Hypothalamus (tissue), 51 donors: Measurements from ENCODE around the gene TPST1.

Source experiments
- DNase-seq, 51 donors: peaks; one replicate each; lab custom pipeline; 2025; lab: John Stamatoyannopoulos, UW

The TPST1 gene

DNA sequence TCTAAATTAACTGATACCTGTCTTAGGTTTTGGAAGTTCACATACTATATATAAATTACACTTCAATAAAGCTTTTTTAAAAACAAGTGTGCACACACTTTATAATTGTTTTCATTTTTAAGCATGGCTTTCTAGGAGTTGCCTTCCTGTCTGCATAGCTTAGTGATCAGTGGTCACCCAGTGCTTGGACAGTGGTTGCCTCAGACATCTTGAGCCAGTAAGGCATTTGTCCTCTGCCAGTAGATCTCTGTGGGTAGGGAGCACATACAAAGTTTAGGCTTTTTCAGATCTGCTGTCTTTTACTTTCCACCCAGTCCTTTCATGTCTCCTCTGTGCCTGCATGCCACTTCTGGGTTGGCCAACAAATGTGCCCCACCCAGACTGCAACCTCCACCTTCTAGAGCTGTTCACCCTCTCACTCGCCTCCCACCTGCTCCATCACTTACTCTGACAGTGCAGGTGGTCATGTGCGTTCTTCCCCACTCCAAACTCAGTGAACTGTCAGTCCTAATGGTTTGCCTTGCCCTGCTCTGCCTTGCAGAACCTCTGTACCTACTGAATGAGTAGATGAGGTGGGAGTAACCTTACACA is 31.7 kb downstream of the TPST1 start:
- DNase-seq: no peak

DNA sequence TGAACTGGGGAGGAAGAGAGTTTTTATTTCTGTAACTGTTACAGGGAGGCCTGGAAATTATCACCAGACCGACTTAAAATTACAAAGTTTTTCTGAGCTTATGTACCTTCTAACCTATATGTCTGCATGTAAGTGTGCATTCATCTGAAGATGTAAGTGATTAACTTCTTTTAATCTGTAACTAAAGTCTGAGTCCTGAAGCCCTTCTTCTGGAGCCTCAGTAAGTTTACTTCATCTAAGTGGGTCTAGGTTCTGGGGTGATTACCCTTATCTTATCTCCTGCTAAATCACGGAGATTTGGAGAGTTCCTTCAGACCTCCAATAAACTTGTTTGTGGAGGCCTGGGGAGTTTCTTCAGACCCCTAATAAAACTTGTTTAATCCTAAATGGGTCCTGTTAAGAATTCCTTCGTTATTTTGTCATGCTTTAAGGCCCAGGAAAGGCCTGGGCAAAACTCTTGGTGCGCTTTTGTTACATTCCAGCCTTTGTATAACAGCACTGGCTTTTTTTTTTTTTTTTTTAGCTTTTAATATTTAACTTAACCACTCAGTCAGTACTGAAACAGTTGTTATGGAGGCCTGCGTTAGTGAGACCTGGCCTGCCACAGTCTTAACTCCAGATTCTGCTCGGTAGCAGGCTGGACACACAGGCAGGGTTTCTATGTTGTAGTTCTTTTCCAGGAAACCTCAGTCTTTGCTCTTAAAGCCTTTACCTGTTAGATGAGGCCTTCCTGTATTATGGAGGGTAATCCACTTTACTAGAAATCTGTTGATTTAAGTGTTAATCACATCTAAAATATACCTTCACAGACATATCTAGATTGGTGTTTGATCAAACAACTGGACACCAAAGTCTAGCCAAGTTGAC is 33.0 kb downstream of the TPST1 start:
- DNase-seq: no peak

DNA sequence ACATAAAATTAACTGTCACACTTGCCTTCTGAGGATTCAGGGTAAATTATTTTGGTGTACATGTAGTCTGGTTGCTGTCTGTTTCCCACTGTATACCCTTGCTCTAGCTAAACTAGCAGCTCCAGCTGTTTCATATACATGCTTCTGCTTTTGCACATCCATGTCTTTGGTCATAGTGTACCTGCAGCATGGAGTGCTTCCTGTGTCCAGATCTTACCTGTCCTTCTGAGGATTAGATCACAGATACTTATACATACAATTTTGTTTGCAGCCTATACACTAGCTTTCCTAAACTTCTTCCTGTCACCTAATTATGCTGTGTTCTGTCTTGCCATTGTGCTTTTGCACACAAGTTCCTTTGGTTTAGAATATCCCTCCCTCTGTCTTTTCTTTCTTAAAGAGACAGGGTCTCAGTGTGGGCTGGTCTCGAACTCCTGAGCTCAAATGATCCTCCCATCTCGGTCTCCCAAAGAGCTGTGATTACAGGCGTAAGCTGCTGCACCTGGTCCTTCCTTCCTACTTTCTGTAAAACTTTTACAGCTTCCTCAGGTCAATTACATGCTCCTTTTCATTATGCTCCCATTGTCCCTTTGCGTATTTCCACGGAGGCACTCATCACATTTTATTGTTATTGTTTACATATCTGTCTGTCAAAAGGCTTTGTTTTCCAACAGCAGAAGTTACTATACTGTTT is 33.8 kb downstream of the TPST1 start:
- no peak for DNase-seq

DNA sequence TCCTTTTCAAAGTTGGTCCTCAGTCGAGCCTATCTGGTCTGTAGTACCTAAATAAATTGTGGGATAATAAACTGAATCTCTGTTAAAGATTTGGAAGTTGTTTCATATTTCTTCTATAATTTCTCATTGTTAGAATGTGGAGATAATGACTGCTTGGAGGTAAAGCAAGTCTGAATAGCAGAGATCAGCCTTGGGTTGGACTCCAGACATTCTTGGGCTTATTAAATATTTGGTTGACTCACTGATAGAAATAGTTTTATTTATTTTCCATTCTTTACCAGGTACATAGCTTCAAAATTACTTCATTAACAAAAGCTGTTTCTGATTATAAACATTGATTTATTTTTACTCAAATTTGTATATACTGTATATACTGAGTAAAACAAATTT is 34.3 kb downstream of the TPST1 start:
- DNase-seq: no peak

DNA sequence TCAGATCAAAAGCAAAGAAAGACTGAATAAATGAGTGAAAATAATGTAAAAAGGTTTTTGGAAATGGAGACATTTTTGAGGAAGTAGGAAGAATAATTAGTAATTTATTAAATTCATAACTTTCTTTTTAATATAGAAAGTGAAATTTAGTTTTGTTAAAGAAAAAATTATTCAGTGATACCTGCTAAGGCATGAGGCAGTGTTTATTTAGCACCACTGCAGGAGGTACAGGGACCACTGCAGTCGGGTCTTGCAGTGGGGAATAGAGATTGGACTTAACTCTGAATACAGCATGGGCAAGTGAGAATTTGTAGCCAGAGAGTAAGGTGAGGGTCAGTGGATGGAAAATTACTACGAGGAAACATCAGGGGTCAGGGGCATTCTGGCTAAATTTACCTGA is 39.9 kb downstream of the TPST1 start:
- DNase-seq: no peak

DNA sequence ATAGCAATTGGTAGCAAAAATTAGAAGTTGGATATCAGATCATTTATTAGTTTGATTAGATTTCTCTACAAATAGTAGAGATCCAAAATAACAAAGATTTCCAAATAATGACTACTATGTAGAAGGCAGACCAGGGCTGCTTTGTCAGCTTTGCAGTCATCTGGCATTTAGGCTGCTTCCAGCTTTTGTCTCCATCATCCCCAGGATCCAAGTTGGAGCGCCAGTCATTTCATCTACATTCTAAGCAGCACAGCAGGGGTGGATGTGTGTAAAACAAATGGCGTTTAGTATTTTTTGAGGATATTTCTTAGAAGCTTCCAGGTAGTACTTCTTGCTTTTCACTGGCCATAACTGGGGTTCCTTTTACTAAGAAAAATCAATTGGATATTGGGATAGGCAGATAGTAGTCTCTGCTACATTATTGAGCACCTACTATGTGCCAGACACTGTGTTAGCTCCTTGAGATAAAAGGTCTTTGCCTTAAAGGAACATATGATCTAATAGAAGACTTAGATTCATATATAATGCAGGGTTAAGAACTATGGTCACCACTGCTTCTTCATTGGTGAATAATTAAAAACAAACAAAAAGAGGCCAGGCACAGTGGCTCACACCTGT is 41.5 kb downstream of the TPST1 start:
- DNase-seq: peak in 1 of 51 donors; percentile 6

DNA sequence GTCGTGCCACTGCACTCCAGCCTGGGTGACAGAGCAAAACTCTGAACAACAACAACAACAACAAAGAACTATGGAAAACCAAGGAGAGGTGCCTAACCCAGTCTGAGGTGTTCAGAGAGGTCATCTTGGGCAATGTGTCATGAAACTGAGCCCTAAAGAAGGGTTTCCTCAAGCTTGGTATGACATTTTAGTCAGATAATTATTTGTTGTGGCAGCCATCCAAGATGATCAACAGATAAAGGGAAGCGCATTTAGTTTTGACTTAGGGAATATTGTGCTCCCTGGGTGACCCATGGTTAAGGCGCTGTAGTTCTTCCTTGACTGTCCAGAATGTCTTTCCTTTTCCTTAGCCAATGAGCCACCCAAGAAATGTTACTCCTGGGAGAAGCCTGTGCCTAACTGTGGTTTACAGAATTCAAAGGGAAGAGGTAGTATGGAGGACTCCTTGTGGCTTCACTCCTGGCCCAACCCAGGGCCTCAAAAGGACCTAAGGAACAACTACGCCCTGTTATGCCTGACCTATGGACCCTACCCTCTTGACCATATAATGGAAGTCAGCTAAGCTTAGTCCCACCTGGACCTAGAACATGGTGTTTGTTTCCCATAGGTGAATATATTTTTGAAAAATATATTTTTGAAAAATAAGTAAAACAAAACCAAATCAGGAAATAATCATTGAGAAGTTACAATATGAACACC is 42.4 kb downstream of the TPST1 start:
- DNase-seq: no peak

DNA sequence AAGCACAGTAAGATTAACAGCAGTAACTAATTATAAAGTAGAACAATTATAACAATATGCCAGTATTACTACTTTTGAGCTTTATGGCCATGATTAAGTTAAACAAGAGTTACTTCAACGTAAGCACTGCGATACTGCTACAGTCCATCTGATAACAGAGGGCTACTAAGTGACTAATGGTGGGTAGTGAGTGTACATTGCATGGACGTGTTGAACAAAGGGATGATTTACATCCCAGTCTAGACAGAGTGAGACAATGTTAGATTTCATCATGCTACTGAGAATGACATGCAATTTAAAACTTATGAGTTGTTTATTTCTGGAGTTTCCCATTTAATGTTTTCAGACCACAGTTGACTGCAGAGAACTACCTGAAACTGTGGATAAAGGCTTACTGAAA is 45.6 kb downstream of the TPST1 start:
- no peak for DNase-seq

DNA sequence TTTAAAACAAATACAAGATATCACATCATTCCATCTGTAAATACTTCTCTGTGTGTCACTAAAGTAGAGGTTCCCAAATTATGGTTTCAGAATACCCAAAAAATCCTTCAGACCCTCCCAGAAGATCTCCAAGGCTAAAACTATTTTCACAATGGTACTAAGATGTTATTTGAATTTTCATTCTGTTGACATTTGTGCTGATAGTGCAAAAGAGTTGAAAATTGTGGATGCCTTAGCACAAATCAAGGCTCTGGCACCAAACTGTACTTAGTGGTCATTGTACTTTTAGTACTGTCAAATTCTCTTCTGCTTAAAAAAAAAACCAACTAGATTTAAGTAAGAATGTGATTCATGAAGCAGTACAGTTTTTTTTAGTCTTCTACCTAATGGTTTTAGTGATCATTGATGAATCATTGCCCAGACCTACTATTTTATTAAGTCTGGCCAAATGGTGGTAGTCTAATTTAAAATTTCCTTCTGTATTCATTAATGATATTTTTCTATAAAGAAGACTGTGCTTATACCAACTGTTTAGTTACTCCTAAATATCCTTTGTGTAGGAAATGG is 50.5 kb downstream of the TPST1 start:
- no peak for DNase-seq

DNA sequence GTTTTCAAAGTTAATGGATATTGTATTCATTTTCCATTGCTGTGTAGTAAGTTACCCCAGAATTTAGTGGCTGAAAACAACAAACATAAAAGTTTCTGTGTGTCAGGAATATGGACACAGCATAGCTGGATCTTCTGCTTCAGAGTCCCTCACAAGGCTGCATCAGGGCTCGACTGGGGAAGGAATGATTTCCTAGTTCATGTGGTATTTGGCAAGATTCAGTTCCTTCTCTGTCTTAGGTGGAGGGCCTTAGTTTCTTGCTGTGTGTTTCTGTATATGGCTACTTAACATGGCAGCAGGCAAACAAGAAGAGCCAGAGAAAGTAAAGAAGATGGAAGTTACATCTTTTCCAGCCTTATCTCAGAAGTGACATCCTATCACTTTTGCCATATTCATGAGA is 51.1 kb downstream of the TPST1 start:
- no peak for DNase-seq

DNA sequence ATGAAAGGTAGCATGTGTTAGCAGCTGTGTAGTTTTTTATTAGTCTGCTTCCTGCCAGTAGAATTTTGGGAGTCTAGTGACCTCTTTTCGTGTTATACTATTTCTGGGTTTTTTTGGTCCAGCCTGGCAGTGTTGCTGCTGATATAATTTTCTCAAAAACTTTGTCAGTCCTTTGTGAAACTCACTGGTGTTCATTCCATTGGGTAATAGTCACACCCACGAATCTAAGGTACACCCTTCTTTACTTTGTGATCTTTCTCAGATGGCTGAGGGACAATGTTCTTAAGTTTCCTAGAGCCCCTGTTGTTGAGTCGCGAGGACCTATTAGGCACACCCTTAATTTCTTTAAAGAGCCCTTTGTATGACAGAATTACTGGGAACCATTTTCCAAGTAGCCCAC is 52.3 kb downstream of the TPST1 start:
- no peak for DNase-seq

DNA sequence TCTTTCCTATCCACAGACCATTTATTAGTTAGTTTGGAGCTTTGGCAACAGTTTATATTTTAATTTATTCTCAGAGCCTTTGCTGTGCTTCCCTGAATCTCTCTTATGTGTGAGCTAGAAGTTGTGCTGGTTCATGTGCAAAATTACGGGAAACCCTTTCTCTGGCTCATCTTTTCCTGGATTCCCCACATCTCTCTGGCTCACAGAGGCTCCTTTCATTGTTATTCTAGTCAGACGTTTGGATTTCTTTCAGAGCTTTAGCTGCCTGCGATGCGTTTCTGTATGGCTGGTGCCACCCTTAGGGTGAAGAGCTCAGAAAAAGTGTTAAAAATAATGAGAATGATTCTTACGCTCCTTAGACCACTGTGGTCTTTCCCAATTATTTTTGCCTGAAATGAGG is 53.3 kb downstream of the TPST1 start:
- DNase-seq: peak in 7 of 51 donors; percentile 2 to 42 (median 10)

DNA sequence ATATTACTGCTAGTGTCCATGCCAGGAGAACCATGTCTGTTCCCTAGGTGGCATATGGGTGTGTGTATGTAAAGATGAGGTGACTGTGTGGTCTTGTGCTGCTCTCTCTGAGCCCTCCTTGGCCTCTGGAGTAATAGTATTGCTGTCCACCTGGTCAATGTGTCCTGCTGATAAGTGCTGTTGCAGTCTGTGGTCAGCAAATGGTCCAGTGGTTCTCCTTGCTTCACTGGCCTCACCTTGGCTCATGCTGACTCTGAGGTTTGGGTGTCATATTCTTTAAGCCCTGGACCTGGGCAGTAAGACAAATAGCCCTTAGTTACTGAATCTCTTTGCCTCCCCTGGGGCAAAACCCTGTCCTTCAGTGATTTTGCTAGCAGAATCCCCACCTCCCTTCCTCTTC is 56.8 kb downstream of the TPST1 start:
- no peak for DNase-seq

DNA sequence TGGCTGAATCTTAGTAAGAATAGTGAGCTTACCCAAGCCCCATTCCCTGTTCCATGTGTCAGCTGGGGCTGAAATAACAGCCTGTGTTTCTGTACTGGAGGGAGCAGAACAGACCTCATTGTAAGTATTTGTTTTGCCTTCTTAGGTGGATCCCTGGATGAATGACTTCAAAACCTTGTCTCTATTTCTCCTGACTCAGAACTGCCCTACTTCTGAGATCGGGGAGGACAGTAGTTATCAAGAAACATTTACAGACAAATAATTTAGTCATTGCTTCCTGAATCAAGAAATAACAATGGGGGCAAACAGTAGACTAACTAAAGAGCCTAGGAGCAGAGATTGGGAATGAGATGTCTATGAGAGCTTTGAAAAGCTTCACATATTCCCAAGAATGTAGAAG is 58.8 kb downstream of the TPST1 start:
- no peak for DNase-seq

DNA sequence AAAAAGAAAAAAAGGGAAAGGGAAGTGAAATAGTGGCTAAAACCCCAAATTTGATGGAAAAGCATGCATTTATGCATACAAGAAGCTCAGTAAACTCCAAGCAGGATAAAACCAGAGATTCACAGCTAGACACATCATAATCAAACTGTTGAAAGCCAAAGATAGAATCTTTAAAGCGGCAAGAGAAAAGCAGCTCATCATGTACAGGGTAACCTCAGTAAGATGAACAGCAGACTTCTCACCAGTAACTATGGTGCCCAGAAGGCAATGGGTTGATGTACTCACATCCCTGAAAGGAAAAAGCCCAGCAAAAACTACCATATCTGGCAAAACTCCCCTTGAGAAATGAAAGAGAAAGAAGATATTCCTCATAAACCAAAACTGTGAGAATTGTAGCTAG is 60.4 kb downstream of the TPST1 start:
- DNase-seq: no peak

DNA sequence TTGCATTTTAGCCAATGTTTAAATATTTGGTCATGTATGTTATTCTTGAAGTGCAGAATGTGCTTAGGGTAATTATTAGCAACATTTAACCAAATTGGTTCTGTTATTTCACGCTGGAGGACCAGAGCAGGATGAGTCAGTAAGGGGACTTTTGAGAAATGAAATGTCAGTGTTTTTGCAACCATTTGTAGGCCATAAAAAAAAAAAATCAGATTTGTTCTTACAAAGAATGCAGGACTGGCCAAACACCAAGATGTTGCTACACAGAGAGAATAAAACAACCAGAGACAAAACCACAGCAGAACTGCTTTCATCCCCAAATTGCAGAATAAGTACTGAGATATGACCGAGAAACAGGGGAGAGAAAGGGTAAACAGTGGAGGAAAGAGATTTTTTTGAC is 62.1 kb downstream of the TPST1 start:
- no peak for DNase-seq

DNA sequence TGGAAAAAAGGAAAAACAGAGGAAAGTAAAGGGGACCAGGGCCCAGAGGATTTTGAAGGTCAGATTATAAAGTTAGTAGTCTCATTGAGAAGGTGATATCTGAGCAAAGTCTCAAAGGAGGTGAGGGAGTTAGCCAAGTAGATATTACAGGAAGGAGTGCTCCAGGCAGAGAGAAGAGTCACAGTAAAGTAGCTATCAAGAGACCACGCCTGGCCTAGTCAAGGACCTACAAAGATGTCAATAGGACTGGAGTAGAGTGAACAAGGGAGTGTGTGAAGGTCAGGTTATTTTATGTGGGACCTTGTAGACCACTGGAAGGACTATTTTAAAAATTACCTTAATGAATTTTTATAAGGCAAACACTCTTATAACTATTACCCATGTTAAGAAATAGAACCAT is 64.8 kb downstream of the TPST1 start:
- DNase-seq: no peak

DNA sequence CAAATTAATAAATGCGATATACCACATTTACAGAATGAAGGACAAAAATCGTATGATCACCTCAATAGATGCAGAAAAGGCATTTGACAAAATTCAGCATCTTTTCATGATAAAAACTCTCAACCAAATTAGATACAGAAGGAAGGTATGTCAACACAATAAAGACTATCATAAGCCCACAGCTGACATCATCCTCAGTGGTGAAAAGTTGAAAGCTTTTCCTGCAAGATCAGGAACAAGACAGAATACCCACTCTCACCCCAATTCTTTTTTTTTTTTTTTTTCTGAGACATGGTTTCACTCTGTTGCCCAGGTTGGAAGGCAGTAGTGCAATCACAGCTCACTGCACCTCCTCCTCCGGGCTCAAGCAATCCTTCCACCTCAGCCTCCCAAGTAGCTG is 67.2 kb downstream of the TPST1 start:
- no peak for DNase-seq

DNA sequence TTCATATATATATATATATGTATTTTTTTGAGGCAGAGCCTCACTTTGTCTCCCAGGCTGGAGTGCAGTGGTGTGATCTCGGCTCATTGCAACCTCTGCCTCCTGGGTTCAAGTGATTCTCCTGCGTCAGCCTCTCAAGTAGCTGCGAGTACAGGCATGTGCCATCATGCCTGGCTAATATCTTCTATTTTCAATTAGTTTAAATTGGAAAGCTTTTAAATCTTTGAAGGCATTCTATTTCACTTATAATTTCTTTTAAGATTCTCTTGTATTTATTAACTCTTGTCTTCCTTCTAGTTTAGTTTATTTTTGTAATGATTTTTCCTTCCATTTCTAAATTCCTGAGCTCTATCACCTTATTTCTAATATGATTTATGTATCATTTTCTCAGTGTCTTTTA is 71.2 kb downstream of the TPST1 start:
- DNase-seq: no peak

DNA sequence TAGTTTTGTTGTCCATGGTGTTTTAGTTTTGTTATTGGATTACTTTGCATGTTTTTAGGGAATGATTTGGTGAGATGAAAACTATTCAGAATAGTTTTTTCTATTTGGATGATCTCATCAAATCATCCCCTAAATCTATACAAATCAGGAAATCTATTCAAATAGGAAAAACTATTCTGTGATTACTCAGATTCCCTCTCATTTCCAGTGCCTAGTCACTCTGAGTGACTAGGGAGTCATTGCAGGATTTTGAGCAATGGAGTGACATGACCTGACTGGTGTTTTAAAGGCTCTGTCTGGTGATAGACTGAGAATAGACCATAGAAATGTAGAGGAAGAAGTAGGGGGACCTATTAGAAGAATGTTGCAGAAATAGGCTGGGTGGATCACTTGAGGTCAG is 72.4 kb downstream of the TPST1 start:
- DNase-seq: no peak

DNA sequence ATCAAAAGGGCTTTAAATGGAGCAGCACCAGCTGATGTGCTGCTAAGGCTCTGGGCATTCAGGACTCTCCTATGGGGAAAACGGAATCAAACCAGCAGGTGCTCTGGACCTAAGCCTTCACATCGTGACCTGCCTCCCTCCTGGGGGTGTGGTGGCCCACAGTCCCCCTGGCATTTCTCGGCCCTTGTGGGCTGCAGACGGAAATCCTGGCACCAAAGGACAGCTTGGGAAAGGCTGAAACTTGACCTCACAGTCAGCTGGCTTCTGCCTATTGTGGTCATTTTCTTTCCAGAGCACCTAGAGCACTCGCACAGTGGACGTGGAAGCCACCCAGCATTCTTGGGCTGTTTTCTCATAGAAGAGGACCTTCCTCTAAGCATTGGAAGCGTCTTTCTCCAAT is 74.8 kb downstream of the TPST1 start:
- DNase-seq: no peak
